ENCODE measurements around the gene IL17D. TPM values are rescaled to one million over a fixed set of nuclear protein-coding genes. Genes with fewer than 3 reads are reported as not detected.

IL17D gene
- total RNA-seq, 2 donors from 2014 or later, result 0.21 to 0.76 TPM

- H3K27ac Mint-ChIP-seq, result no peak overlapping the region
- H3K27me3 Mint-ChIP-seq, result no peaks in the 10 kb centered on the region
- H3K9me3 Mint-ChIP-seq, result no peaks in the 10 kb centered on the region
- peaks cover 21% of the 10 kb centered on the region for H3K36me3 Mint-ChIP-seq (ENCODE audit: low read depth)
- no peak for ATAC-seq (replicated peaks)
- no peak overlapping the region for H3K4me3 Mint-ChIP-seq
- no peaks in the 10 kb centered on the region for H3K4me1 Mint-ChIP-seq
These were observed 57.4 kb downstream of the IL17D start for GRCh38 chr13:20760872-20761271.

GRCh38 chr13:20767309-20767943, 63.9 kb downstream of the IL17D start:
- H3K4me1 Mint-ChIP-seq, result peaks cover 14% of the 10 kb centered on the region
- no peak overlapping the region for H3K4me3 Mint-ChIP-seq
- no peak for ATAC-seq (replicated peaks)
- H3K27ac Mint-ChIP-seq, result no peak overlapping the region
- no peaks in the 10 kb centered on the region for H3K27me3 Mint-ChIP-seq
- peaks cover 5% of the 10 kb centered on the region for H3K9me3 Mint-ChIP-seq
- H3K36me3 Mint-ChIP-seq (ENCODE audit: low read depth), result peaks cover 48% of the 10 kb centered on the region

GRCh38 chr13:20769091-20769490, 65.6 kb downstream of the IL17D start:
- H3K4me1 Mint-ChIP-seq, result peaks cover 16% of the 10 kb centered on the region
- H3K36me3 Mint-ChIP-seq (ENCODE audit: low read depth), result peaks cover 65% of the 10 kb centered on the region
- H3K27me3 Mint-ChIP-seq, result no peaks in the 10 kb centered on the region
- H3K27ac Mint-ChIP-seq, result no peak overlapping the region
- no peak for ATAC-seq (replicated peaks)
- H3K9me3 Mint-ChIP-seq, result peaks cover 5% of the 10 kb centered on the region
- no peak overlapping the region for H3K4me3 Mint-ChIP-seq

DNA sequence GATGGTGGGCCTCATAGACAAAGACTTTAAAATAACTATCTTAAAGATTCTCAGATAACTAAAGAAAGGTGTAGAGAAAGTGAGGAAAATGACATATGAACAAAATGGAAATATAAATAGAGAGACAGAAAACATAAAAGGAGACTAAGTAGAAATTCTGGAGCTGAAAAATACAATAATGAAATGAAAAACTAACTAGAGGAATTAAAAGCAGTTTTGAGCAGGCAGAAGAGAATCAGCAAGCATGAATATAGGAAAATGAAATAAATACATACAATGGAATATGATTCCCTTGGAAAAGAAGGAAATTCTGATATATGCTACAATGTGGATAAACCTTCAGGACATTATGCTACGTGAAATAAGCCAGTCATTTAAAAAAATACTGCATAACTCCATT, 66.3 kb downstream of the IL17D start:
- Mint-ChIP-seq H3K4me3 (no peak overlapping the region), H3K9me3 (peaks cover 5% of the 10 kb centered on the region), H3K27ac (no peak overlapping the region), H3K27me3 (no peaks in the 10 kb centered on the region), H3K36me3 (ENCODE audit: low read depth) (peaks cover 65% of the 10 kb centered on the region), H3K4me1 (peaks cover 16% of the 10 kb centered on the region)
- ATAC-seq (replicated peaks), result no peak

Other genes with a start within 250 kb of the IL17D start
- gene CRYL1, start 177.8 kb upstream of the IL17D start, total RNA-seq, result 10 to 100 TPM in 1 of 2 donors, 1 to 10 TPM in 1; 8.0 to 12.8 TPM
- gene IFT88, start 136.5 kb upstream of the IL17D start, total RNA-seq, result 1 to 10 TPM; 2.5 to 5.7 TPM
- 10 to 100 TPM; 12.1 to 15.6 TPM for gene EEF1AKMT1, start 70.3 kb downstream of the IL17D start, total RNA-seq
- gene XPO4, start 199.0 kb downstream of the IL17D start, total RNA-seq, result 10 to 100 TPM; 24.3 to 35.8 TPM